Measurements from ENCODE around the gene SLC13A5. TPM values are rescaled to one million over a fixed set of nuclear protein-coding genes. Genes with fewer than 3 reads are reported as not detected.

SLC13A5 gene
- polyA plus RNA-seq, 1 of the 3 experiments (the other 2 are of a cell fraction): not detected

- no peaks in the 10 kb centered on the region for H3K9me3 ChIP-seq
- no peaks in the 10 kb centered on the region for H3K79me2 ChIP-seq (ENCODE audit: insufficient read depth)
- DNase-seq: no peak
- no peak overlapping the region for H3K4me3 ChIP-seq (ENCODE audit: low read depth in 2 of 2, low read length in 1 of 2)
- no peak overlapping the region for H3K27ac ChIP-seq (ENCODE audit: low read depth in 2 of 2, low read length in 1 of 2)
- 0% methylated on average over 4 of the region's 4 CpGs for WGBS (ENCODE audit: low lambda C conversion rate)
- H2AFZ ChIP-seq (ENCODE audit: low read depth): no peak overlapping the region
- no peak overlapping the region for H3K4me2 ChIP-seq
- H3F3A ChIP-seq (replicated peaks; ENCODE audit: insufficient read depth): no peaks in the 10 kb centered on the region
- no peaks in the 10 kb centered on the region for H4K20me1 ChIP-seq (ENCODE audit: insufficient read depth)
- peaks cover 85% of the 10 kb centered on the region for H3K27me3 ChIP-seq (ENCODE audit: insufficient read depth)
- ChIA-PET CTCF (interaction anchor here (0.9 to 1.4 kb wide), 3 partner anchors 15 to 161 kb away, joined by 3 to 7 read pairs (median 3); no protein-coding TSS in a partner anchor), POLR2A (no interaction called here)
- H3K36me3 ChIP-seq (replicated peaks in 1 of 2; ENCODE audit: control insufficient read depth in 1 of 2, insufficient read depth in 2 of 2, low read length in 1 of 2): no peaks in the 10 kb centered on the region
- no peaks in the 10 kb centered on the region for H3K9me2 ChIP-seq
- no peak for TF ChIP-seq FOSL2 (IDR thresholded peaks at IDR 0.05; ENCODE audit: borderline replicate concordance, low read depth)
- TF ChIP-seq EZH2phosphoT487 (IDR thresholded peaks at IDR 0.05; ENCODE audit: borderline replicate concordance, low read depth): no peak
- no peak for TF ChIP-seq TCF12 (IDR thresholded peaks at IDR 0.05)
- no peak for TF ChIP-seq MEF2A (IDR thresholded peaks at IDR 0.05; ENCODE audit: borderline replicate concordance, low read depth)
- no peak overlapping the region for H3K9ac ChIP-seq
- H3K4me1 ChIP-seq (ENCODE audit: control insufficient read depth in 1 of 2, insufficient read depth in 2 of 2, low read depth in 1 of 2, low read length in 1 of 2): no peaks in the 10 kb centered on the region
Observed at GRCh38 chr17:6682339-6682738, 30.8 kb downstream of the SLC13A5 start.

GRCh38 chr17:6681671-6682070 is 31.5 kb downstream of the SLC13A5 start:
- no peaks in the 10 kb centered on the region for H3K79me2 ChIP-seq (ENCODE audit: insufficient read depth)
- no peaks in the 10 kb centered on the region for H3K9me2 ChIP-seq
- no peaks in the 10 kb centered on the region for H3K36me3 ChIP-seq (replicated peaks in 1 of 2; ENCODE audit: control insufficient read depth in 1 of 2, insufficient read depth in 2 of 2, low read length in 1 of 2)
- no peaks in the 10 kb centered on the region for H3F3A ChIP-seq (replicated peaks; ENCODE audit: insufficient read depth)
- no peak overlapping the region for H3K4me3 ChIP-seq (ENCODE audit: low read depth in 2 of 2, low read length in 1 of 2)
- ChIA-PET CTCF (interaction anchor here (0.9 to 1.4 kb wide), 2 partner anchors 14 to 16 kb away, joined by 3 to 7 read pairs; no protein-coding TSS in a partner anchor), POLR2A (no interaction called here)
- WGBS (ENCODE audit: low lambda C conversion rate): 13% methylated on average over 5 of the region's 5 CpGs
- no peaks in the 10 kb centered on the region for H4K20me1 ChIP-seq (ENCODE audit: insufficient read depth)
- H3K27me3 ChIP-seq (ENCODE audit: insufficient read depth): peaks cover 85% of the 10 kb centered on the region
- no peaks in the 10 kb centered on the region for H3K9me3 ChIP-seq
- H3K9ac ChIP-seq: no peak overlapping the region
- H2AFZ ChIP-seq (ENCODE audit: low read depth): no peak overlapping the region
- DNase-seq: no peak
- no peak overlapping the region for H3K27ac ChIP-seq (ENCODE audit: low read depth in 2 of 2, low read length in 1 of 2)
- TF ChIP-seq FOXJ3 (CRISPR knock-in tag; IDR thresholded peaks at IDR 0.05) (no peak), USF1 (IDR thresholded peaks at IDR 0.05; ENCODE audit: borderline replicate concordance, low read depth) (no peak), IRF3 (IDR thresholded peaks at IDR 0.05; ENCODE audit: low read depth, low read length) (no peak), GATA2 (CRISPR knock-in tag; IDR thresholded peaks at IDR 0.05) (no peak), GABPA (IDR thresholded peaks at IDR 0.05; ENCODE audit: low read depth) (no peak), FOSL2 (IDR thresholded peaks at IDR 0.05; ENCODE audit: borderline replicate concordance, low read depth) (no peak), TCF12 (IDR thresholded peaks at IDR 0.05) (no peak), YY1 (IDR thresholded peaks at IDR 0.05; ENCODE audit: low read depth) (no peak), SMC3 (IDR thresholded peaks at IDR 0.05; ENCODE audit: low read depth, low read length) (no peak), EP300 (IDR thresholded peaks at IDR 0.05; ENCODE audit: borderline replicate concordance in 1 of 2, low read depth in 1 of 2, low read length in 1 of 2) (no peak), RXRA (IDR thresholded peaks at IDR 0.05; ENCODE audit: borderline replicate concordance, low read depth) (no peak), USF2 (IDR thresholded peaks at IDR 0.05; ENCODE audit: borderline replicate concordance, low read depth, low read length) (no peak), REST (IDR thresholded peaks at IDR 0.05; ENCODE audit: low read depth, low read length) (no peak)
- H3K4me1 ChIP-seq (ENCODE audit: control insufficient read depth in 1 of 2, insufficient read depth in 2 of 2, low read depth in 1 of 2, low read length in 1 of 2): no peaks in the 10 kb centered on the region
- H3K4me2 ChIP-seq: no peak overlapping the region

All from SK-N-SH (cell line).